Stimulated activated CD4-positive, alpha-beta T cell treated with anti-CD3 and anti-CD28 coated beads, TNF-alpha, amount 100 ng/mL, for 1 hour (primary cell): ENCODE results near the gene FARS2.

Experiments used
- DNase-seq, 3 donors: peaks; one replicate each; pipeline ENCODE4 v3.0.0-alpha.2; 2020; ENCODE audit warnings: low read depth in 3 of 3, low spot score in 1 of 3

The FARS2 gene

DNA sequence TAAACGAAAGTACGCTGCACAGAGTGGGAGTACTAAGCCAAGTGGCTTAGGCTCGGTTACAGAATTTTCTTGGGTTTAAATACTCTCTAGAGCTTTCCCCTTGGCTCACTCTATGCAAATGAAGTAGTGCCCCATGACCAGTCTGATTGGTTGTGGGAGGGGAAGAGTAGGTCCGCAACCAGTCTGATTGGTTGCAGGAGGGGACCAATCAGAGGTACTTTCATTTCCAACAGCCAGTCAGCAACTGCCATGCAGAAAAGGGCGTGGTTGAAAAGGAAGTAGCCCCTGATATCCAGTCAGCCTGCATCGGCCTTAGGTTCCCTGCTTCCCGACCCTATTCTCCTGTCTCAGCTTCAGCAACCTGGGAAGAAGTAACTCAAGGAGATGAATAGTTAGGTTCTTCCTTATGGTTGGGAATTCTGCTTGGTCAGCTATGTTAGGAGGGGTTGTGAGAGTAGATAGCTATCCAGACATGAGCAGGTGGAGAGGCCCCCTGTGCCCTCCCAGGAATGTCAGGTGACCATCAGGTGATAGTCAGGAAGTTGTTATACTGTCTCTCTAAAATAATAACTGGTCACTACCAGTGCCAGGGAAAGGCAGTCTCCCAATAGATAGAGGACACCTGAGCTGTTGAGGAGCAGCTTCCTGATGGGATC is 57.4 kb downstream of the FARS2 start:
- DNase-seq = no peak

DNA sequence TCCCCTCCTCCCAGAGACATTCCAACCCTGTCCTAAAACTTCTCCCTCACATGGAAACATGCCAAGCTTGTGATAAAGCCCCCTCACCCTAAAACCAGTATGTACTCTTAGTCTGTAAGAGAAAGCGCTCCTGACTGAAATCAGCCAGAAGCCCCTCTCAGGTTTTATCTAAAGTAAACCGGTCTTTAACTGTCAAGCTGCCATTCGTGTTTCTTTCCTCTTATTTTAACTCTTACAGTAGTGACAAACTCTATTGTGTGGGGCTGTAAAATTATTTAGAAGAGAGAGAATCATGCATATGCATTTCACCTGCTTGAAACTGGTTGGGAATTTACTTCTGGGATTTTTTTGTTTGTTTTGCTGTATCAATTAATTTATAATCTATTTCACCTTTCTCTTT is 62.7 kb downstream of the FARS2 start:
- DNase-seq = no peak

DNA sequence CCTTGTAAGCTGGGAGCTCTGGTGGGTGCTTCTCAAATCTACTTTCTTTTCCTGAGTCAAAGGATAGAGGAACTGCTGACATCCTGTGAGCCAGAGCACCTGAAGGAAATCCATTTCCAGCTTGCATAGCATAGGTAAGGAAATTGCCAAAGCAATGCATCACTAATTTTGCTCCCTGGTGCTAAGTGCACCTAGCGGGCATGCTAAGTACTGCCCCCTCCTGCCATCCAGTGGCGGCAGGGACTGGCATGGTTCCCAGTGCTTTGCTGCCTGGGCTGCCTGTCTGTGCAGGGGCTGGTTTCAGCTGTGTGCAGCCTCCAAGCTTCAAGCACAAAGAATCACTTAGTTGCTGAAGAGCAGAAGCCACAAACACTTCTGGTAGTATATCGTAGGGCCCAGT is 63.9 kb downstream of the FARS2 start:
- DNase-seq = no peak

DNA sequence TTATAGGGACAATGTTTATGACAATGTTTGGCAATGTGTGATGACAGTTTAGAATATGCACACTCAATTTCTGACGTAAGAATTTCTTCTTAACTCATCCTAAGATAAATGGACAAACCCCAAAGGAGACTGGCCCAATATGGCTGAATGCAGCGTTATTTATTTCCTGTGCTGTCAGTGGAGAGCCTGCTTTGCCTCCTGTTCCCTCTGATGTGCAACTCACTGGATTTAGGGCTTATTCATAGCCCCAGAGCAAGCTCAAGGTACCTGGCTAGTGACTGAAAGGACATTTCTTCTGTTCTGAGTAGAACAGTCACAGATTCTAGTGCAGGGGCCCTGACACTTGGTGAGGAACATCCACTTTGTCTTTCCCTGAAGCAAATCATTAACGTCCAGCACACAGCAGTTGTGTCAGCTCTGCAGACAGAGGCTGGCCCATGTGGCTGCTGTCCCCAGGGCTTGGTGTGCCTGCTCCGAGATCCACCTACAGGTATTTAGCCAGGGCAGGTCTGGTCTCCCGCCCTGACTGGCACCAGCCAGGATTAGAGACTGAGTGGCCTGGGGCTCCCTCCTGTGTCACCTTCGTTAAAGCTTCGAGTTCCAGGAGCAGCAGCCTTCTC is 64.8 kb downstream of the FARS2 start:
- DNase-seq = no peak

DNA sequence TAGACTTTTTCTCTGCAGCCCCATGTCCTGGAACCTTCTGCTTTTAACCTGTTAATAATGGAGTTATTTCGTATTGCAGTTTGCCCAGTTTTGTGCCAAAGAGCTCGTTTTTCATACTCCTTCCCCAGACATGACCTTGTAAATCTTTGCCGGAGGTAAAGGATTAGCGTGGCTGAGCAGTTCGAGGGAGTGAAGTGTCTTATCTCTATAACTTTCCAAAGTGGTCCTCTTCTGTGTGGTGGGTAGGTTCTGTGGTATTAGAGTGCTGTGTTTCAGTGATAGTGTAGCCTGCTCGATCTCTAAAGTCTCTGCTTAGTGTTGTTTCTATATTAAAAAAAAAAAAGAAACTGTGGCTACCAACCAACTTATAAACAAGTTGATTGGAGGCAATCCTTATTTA is 67.5 kb downstream of the FARS2 start:
- DNase-seq = no peak

DNA sequence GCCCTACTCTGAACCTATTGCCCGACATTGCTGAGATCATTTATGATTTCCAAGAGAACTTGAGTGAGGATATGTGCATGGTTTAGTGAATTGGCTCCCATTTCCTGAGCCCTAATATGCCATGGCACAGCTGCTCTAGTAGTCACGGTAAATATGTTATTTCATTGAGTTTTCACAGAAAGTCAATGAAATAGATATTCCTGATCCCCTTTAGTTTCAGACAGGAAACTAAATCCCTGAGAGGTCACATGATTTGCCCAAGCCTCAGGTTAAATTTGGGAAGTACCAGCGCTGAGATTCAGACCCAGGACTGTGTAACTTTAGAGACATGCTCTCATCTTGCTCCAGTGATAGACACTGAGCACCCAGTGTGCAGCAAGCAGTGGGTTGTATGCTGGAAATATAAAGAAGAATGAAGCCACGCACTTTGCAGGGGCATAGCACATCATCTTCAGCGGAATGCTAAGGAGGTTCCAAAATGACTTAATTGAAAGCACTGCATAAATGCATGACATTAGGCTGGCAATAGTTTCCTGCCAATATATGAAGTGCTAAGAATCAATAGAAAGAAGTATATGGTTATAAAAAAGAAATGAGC is 70.6 kb downstream of the FARS2 start:
- DNase-seq = no peak

DNA sequence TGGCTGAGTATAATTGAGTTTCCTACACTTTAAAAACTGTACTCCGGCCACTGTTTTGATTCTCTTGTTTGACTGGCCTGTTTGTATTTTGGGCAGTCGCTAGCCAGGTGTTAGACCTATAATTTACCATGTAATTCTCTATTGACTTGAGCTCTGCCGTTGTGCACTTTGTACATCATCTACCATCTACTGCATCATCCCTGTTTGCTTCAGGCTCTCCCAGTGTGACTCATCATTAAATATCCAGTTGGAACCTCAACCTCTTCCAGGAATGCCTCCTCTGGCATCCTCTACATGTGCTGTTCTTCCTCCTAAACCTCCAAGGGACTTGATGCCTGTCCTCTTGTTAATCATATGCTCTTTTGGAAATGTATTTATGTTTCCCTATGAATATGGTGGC is 72.3 kb downstream of the FARS2 start:
- no peak for DNase-seq

DNA sequence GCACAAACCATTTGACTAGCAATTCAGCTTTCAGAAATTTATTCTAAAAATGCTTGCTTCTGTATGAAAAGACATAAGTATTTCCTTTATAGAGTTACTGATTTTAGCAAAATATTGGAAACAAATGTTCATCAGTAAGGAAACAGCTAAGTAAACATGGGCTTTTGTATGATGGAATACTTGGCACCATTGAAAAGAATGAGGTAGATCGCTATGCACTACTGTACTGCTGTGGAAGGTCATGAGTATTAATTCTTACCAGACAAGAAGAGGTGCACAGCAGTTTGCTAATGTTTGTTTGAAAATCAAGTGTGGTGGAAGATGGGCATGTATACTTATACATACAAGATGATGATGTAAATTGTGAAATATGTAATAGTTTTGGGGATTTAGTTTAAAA is 73.0 kb downstream of the FARS2 start:
- no peak for DNase-seq

DNA sequence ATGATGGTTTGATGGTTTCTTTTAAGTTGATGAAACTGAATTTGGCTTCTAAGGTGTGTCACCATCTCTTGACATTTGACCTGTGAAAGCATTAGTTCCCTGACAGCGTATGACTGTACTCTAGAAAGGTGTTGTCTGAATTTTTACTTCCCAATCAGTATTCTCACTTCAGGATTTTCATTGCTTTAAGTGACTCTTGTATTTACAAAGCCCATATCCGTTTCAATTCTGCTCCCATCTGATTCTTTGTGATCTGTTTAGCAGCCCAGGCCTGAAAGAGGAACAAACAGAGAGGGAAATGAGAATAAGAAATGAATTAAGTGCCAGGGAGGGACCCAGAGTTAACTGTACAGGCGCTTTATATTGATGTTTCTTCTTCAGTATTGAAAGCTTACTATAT is 73.7 kb downstream of the FARS2 start:
- DNase-seq = no peak

DNA sequence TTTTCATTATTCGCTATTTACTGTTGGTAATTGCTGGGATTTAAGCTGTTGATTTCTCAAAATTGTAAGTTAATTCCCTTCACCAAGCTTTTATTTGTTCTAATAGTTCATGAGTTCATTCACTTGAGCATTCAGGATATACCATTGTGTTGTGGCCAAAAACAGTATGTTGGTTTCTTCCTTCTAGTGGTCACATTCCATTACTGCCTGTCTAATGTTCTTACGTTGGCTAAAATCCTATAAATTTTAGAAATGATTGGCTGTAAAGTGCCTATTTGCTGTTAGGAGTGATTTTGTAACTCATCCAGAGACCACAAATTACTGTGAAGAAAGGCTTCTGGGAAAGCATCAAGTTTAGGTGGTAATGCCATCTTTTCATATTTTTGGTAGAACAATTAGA is 76.3 kb downstream of the FARS2 start:
- DNase-seq = no peak

DNA sequence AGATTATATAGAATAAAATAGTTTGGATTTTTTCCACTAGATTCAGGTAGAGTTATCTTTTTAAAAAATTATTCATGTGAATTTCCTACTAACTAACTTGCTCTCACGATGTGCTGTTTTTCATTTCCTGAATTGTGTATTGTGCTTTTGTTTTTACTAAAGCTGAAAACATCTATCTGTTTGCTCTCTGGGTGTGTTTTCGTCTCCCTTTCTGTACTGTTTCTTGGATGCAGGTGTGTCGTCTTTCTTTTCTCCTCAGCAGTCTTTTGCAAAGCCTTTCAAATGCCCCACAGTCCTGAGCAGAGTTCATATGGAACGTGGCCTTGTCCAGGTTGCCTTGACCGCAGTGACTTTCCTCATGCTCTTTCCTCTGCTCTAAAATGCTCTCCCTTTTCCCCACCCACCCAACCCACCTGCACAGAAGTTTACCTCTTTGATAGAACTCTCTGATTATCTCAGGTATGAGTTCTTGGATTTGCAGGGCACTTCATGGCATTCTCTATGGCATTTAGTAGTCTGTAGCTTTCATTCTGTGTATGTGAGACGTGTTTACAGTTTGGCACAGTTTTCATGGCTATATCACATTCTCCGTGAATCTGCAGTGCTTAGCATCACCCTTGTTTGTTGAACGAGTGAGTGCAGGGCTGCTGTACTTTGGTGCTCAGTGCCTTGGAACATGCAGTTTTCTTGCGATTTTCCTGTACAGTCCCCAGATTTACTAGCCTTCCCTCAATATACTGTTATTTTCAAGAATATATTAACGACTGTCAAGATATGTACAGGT is 77.1 kb downstream of the FARS2 start:
- no peak for DNase-seq

DNA sequence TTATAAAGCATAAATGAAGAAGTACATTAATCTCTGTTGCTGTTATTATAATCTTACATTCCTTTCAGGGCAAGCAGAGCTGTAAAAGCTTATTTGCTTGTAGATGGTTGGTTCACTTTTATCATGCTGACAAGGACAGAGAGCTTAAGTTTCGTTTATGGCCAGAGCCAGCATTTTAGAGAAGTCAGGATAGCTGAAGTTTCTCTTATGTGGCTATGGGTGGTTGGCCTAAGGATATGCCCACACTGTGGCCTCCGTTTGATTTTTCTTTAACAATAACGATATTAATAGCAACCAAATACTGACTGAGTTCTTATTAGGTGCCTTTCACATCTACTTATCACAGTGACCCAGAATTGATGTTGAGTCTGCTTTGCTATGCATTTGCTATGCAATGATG is 78.5 kb downstream of the FARS2 start:
- no peak for DNase-seq

DNA sequence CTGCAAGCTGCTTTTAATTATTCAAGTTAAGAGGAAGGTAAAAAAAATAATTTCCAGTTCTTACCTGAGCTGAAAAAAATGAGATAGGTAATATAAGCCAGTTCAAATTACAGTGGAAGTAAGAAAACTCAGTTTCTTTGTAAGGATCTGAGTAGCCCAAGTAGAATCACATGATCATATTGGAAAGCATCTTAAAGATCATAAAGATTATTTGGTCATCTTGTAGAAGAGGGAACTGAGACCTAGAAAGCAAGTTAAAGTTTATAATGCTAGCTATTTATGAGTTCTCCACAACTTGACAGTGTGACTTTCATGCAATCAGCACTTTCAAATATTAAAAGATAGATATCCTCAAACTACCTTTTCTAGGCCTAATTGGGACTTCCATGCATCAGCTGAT is 80.5 kb downstream of the FARS2 start:
- no peak for DNase-seq

DNA sequence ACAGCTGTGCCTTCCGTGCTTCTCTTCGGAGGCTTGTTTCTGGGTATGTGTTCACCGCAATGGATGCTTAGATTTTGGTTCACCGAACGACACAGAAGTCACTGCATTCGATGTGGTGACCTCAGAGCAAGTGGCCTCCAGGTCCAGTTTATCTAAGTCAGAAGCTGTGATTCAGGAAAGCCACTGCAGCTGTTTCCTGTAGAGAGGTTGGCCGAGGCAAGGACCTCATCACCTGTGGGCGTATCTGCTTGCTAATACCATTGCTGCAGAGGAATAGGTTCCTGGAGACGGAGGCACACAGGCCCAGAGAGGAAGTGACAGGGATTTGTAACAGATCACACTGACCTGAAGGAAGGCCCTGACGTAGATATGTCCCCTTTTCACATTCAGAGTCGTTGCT is 82.7 kb downstream of the FARS2 start:
- no peak for DNase-seq

DNA sequence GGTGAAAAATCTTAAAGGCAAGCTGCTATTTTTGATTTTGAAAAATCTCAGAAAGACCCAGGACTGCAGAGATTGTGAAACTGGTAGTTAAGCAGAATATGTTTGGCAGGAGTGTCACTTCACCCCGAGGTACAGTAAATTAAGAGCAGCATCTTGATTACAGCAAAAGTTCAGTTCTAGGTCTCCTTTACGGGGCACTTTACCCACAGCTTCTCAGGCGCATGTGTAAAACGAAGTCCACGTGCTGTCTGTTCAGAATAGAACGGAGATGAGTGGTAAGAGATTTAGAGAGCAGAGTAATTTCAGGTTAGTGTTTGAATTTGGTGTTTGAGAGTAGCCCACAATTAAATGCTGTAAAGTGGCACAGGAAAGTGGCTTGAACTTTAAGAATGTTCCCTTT is 84.0 kb downstream of the FARS2 start:
- no peak for DNase-seq

DNA sequence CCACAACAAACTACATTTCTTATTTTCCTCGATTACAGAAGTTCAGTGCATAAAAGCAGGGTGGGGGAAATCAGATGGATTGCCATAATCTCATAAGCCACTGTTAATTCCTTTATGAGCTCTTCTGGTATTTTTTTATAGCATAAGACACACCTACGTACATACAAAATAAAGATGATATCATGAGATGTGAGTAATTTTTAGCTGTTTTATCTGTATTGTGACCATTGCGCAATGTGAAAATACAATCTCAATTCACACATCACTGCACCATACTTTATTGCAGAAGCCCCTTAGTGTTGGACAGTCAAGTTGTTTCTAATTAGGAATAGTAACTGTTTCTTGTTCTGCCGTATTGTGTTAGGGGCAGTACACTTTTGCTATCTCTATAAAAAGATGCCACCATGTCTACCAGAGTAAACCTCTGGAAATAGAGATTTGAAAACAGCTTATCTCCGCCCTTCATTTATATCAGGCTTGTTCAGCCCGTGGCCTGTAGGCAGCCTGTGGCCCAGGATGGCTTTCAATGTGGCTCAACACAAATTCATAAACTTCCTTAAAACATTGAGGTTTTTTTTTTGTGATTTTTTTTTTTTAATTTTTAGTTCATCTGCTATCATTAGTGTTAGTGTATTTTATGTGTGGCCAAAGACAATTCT is 90.4 kb downstream of the FARS2 start:
- DNase-seq = no peak

DNA sequence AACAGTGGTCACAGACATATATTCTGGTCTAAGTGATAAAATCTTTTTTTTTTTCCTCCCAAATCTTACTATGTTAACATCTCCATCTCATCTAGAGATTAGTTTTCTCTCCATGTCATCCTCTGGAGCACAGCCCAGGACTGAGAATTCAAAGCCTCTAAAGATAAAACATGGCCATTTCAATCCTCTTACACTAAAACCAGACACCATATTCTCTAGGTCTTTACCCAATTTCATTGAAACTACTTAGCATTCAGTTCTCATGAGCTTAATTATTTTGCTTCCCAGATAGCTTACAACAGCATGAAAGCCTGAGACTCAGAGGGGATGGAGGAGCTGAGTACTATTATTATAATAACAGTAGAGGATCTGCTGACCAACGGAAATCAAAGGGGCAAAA is 92.7 kb downstream of the FARS2 start:
- no peak for DNase-seq

DNA sequence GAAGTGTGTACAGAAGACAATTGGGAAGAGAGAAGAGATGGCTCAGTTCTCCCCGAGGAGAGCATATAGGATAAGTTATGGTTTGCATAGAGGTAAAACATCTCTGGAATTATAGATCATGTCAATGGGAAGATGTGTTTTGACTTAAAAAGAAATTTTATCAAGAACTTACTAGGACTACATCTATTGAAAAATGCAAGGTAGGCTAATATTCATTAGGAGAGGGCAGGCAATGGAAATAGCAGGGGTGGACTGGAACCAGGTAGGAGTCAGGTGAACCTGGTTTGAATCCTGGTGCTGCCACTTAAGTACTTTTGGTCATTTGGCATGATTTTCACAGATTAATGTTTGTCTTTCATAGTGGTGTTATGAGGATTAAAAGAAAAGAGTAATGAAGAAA is 96.2 kb downstream of the FARS2 start:
- no peak for DNase-seq

DNA sequence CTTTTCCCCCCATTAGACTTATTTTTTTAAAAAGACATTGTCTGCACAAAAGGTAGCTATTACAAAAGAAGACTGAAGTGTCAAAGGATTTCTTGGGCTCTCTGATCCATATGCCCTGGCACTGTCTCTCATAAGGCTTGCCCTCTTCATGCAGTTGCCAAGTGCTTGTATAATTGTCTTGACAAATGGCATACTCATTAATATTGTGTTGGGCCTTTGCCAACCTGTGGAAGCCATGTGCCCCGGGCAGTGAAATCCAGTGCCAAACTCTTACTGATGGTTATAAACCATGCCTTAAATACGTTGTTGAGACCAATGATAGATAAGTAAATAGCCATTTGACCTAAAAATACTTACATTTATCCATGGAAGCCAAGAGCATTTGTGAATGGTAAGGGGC is 98.1 kb downstream of the FARS2 start:
- DNase-seq = no peak

DNA sequence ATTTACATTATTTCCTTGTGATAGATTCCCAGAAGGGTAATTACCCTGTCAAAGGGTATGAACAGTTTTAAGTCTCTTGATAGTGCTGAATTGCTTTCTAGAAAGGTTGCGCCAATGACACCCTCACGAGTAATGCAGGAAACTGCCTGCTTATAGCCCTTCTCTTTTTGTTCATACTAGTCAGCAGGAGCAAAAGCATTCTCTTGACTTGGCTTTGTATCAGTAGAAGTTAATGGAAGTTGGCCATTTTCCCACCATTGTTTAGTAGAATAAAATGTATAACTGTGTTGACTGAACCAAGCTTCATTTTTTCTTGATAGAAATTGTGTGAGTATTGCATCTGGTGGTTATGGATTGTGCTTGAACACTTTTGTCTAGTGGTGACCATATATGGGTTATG is 100.1 kb downstream of the FARS2 start:
- no peak for DNase-seq

DNA sequence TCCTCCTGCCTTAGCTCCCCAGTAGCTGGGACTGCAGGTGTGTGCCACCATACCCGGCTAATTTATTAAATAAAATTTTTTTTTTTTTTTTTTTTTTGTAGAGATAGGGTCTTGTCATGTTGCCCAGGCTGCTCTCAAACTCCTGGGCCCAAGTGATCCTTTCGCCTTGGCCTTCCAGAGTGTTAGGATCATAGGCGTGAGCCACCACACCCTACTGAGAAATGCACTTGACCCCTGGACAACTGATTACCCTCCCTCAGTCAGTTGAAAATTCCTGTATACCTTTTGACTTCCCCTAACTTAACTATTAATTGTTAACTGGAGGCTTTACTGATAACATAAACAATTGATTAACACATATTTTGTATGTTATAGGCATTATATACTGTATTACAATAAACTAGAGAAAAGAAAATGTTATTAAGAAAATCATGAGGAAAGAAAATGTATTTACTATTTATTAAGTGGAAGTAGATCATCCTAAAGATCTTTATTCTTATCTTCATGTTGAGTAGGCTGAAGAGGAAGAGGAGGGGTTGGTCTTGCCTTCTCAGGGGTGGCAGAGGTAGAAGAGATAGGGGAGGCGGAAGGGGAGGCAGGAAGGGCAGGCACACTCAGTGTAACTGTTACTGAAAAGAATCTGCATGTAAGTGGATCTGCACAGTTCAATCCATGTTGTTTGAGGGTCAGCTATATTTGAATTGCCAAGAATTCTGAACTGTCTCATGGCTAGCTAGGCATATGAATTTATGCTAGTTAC is 104.3 kb downstream of the FARS2 start:
- no peak for DNase-seq
